HG03066 (cell line): Measurements from ENCODE around the gene NR2E1.

Experiments
- ATAC-seq: cut with Tn5 transposase; IDR thresholded peaks from one replicate; pipeline ENCODE4 v1.9.1; 2021; ENCODE audit warnings: low read depth; ENCODE audit not compliant: unreplicated experiment

NR2E1 gene

DNA sequence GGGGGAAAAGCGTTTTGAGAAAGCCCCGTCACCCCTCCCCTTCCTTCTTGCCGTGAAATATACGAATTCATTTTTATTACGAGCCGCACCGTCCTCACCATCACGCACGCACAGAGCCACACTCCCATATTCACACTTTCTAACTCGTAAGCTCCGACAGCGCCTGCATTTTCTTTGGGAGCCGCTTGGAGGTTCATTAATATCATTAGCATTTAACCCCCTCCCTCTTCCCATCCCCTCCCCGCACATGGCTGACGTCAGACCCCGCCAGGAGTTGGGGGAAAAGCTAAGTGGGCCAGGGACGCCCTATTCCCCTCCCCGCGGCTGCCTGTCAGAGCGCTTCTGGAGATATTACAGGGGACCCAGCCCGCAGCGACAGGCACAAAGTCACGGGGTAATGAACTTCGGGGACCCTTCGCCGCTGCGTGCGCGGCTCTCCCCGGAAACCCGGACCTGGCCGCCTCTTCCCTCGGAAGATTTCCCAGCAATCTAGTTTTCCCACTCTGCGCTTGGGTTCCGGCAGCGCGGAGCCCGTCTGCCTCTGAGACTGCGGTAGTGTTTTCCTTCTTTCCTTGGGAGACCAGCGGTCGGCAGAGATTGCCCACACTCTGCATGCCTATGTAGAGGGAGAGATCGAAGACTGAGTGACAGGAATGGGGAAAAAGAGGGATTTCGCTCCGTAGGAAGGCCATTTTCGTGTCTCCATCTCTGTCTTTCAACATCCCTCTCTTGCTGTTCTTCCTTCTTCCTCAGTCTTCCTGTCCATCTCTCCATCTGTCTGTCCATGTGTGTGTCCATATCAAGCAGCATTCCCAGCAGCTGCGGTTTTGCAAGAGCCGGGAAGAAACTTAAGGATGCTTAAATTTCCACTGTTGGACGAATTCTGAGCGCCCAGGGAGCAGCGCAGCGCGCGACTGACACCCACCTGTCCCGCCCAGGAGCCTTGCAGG lies at the start of gene NR2E1:
NR2E1 (plus strand) TSS at position 309 of the 950 bp plus-strand sequence. CDS start 744 bp downstream, outside the sequence.
- no peak for ATAC-seq

DNA sequence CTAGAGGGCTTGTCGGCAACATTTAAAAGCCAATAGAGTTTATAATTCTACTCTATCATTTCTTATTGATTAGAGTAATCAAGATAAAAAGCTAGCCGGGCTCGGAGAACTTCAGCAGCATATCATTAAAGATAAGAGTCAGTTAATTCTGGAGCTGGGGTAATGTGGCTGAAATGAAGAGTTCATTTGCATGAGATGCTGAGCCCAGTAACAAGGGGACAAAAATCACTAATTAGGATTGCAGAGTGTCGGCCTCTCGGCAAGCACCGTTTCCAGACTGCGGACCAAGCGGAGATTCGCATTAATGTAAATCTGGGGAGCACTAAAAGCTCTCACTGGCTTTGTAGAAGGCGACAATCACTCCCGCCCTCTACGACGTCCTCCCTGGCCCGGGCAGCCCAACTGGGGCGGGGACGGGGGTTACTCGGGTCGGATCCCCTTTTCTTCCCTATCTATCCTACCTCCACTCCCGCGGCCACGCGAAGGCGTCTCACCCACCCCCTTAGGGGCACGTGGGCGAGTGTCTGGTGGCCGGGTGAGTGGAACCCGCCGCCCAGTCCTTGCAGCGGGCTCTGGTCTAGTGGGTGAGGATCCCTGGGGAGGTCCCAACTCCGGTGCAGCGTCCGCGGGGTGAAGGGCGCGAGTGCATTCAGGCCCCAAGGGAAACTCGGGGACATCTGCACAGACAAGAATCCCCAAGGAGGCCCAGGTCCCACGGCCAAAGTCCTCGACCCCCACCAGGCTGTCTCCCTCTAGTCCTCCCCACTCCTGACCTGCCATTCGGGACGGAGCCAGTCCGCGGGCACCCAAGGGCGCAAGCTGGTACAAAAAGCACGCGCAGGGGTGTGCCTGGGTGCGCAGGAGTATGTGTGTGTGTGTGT lies 49.0 kb upstream of the NR2E1 start:
- no peak for ATAC-seq

DNA sequence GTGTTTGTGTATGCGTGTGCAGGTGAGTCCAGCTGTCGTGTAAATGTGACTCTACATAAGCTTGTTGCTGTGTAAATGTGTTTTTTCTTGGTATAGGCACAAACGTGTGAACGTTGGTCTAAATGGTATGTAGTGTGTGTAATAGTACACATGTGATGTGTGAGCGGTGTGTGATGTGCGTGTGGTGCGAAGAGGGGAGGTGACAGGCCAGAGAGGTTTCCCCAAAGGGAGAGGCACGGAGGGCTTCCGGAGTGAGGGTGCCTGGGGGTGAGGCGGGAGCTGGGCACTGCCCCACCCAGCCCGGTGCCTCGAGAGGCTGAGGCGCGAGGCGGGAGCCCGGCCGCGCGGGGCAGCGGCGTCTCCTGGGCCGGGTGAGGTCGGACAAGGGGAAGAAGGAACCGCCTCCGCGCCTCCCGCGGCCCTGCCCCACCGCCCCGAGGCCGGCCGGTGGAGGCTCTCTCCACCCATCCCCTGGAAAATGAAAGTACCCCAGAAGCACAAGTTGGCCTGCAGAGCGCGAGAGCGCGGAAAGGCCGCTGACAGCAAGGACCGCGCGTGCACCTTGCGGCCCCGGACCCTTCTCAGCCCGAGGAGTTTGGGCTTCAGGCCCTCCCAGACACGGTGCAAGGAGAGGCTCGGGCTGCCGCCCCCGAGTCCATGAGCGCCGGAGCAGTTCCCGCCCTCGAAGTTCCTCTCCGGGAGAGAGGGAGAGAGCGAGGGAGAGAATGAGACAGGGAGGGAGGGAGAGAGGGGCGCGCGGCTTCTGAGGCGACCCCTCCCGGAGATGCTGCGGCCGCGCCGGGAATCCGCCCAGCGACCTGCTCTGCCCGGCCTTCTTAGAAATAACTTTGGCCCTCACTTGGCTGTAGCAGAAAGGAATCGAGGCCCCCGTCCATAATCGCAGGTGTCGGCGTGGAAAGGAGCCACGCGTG lies 48.1 kb upstream of the NR2E1 start:
- ATAC-seq: no peak

DNA sequence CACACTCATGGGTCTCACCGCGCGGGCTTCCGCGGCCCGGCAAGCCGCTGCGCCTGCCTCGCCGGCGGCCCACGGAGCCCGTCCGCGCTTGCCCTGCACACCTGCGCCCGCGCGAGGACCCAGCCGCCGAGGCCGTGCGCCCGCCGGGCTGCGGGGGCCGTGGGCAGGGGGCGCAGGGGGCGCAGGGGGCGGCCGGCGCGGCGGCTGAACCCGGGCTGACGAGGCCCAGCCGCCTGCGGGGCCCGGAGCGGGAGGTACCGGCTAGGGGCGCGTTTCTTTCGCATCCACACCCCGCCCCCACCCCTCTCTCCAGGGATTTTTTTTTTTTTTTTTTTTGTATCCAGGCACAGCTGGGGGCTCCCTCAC lies 47.5 kb upstream of the NR2E1 start:
- ATAC-seq: no peak

DNA sequence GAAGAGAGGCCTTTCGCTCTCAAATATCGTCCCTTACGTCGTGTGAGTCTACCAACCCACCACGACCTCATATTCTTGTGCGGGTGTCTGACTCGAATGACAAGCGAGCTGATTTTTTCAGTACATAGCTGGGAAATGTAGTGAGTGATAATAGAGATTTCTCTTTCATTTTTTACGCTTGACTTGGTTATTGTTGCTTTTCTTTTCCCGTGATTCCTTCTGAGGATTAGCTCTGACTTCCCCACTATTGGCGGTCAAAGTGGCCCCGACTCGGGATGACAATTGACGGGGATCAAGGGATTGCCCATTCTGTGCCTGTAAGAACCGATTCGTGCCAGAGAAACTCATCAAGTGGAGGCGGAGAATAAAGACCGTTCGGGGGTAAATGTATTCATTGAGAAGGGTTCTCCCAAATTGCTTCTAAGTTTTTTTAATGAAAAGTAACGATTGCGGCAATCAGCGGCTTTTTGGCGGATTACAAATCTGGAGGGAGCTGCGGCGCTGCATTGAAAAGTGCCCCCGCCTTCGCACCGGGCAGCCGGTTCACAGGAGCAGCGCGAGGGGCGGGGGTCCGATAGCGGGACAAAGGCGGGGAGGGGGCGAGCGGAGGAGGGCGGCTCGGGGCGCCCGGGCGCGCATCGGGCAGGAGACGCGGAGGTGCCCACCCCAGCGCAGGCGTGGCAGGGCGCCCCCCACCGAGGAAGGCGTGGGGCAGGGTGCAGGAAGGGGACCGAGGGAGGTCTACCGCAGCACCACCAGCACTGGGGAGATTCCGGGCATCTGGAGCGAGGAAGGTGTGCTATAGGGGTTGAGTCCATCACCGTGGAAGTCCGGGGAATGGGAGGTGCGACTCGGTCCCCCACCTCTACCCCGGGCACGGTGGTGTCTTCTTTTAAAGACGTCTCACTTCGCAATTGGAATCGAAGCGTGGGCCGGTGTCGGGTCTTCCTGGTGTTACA lies 46.7 kb upstream of the NR2E1 start:
- ATAC-seq: no peak

DNA sequence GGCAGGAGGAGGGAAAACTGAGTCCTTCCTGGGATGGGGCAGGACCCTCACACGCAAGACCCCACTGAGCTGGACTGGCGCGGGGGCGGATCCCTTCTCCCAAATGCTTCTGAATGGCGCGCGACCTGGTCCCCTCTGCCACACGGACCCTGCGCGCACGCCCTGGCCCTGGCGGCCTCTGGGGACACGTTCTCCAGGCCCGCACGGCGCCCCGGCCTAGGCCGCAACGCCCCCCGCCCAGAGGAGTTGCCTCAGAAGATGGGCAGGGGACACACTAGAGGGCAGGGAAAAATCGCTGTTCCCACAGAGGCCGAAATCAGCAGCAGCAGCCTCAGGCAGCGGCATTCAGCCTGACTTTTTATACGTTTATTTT lies 46.1 kb upstream of the NR2E1 start:
- ATAC-seq: no peak

DNA sequence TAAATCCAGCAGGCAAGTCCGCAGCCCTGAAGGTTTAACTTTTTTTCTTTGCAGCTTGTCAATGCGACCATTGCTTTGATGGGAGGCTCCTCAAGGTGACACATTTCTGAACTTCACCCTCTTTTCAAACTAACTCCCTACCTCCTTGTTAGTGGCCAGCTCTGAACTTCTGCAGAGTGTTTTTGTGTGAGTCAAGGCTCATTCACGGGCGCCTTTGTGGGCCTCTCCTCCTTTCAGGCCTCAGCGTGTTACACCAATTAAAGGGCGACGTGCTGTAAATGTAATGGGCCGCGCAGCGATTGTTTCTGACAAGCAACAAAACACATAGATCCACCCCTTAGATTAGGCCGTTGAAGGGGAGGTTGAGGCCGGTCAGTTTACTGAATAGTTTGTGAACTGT lies 45.5 kb upstream of the NR2E1 start:
- no peak for ATAC-seq

DNA sequence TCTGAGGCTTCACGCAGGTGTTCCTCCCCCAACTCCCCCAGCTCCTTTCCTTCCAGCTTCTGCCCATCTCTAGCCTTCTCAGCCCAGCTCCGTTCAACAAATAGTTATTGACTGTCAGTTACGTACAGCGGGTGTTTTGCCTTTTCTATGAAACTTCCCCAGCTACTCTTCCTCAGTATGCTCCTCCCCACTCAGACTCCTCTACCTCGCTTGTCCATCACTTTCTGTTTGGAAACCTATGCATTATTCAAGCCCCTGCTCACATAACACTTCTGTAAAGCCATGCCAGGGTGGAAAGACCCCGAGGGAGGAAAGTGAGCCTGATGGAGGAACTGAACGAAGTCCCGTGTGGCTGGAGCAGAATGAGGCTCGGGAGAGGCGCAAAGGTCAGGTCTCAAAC lies 44.2 kb upstream of the NR2E1 start:
- no peak for ATAC-seq

DNA sequence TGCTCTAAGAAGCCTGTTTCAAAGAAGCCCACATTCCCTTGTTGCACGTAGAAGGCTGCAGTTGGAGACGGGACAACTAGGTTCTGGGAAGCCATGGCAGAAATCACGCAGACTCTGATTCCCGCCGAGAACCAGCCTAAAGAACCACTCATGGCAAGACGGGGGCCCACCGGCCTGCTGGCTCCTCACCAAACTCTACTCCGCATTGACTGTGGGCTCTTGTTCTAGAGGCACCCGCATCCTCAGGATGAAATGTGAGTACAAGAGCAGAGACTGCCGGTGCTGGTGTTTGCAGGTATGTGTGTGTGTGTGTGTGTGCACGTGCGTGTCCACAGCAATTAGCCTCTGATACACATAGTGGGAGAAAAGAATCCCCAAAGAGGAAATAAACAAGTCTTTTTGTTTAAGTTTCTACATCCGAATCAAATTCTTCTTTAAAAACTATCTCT lies 42.3 kb upstream of the NR2E1 start:
- ATAC-seq: no peak

DNA sequence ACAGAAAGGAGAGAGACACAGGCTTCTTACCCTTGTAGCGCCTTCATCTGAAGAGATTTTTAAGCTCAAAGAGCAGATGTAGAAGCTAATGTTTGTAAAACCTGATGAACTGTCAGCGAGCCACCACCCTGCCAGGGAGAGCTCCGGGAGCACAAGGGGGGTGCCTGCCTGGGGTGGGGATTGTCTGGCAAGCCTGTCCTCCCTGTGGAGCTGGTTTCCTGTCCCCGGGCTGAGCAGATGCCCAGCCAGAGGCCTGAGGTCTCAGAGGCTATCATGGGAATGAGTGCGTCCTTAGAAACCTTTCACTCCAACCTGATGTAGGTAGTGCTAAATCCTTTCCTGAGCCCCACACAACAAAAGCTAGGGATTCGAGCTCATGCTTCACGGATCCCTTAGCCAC lies 41.9 kb upstream of the NR2E1 start:
- ATAC-seq: no peak

DNA sequence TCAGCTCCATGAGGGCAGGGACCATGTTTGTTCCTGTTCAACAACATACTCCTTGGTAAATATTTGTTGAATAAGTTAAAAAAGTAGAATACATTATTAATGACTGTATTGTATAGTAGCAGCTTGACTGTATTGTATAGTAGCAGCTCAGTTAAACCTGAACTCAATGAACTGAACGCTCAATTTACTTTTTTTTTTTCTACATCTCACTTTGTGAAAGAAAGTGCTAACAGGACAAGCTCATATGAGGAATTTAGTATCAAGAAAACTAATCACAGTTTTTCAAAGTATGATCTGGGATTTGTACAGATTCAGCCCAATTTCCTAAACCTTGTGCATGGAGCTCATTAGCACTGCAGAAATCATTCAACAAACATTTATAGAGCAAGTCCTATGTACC lies 38.8 kb upstream of the NR2E1 start:
- ATAC-seq: no peak

DNA sequence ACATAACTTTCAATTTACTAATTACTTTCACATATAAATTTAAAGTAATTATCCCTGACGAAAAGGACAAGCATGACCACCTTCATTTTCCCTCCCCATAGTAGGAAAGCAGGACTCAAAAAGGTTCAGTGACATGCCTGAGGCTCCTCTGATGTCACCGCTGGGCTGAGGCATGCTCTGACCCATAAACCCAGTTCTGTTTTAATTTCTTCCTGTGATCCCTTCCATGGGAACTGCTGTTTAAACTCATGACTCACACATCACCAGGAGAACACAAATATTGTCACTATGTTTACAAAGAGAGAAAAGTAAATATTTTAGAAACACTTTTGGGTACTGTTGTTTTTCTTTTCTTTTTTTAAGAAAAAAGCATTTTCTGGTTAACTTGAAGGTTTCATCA lies 38.0 kb upstream of the NR2E1 start:
- no peak for ATAC-seq

DNA sequence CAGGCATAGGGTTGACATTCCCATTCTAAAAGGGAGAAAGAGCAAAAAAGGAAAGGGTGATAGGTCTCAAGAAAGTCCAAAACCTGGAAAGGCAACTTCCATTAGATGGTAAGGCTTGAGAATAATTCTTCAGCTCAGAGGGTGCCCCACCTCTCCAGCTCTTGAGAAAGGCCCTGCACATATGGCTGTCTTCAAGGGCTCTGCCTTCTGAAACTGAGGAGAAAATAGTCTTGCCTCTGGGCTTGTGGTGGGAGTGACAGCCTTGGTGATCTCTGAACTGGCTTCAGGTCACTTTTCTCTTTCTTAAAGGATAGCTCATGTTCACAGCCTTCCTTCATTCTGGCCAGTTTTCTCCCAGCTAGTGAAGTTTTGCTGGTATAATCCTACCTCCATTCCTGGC lies 35.6 kb upstream of the NR2E1 start:
- ATAC-seq: no peak

DNA sequence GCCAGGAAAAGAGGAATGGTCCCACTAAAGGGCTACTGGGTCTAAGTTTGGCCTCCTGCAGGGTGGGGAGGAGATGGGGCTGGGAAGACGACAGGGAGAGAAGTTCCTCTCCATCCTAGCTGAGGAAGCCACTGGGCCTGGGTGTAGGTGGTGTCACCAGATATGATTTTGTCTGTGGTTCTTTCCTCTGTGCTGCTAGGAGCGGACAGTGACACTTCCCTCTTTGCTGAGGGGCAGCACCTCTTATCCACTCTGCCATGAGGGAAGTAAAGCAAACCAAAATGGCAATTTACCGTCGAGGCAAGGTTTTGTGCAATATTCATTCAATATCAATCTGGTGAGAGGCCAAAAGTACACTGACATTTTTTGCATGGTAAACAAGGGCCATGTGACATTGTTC lies 33.0 kb upstream of the NR2E1 start:
- no peak for ATAC-seq

DNA sequence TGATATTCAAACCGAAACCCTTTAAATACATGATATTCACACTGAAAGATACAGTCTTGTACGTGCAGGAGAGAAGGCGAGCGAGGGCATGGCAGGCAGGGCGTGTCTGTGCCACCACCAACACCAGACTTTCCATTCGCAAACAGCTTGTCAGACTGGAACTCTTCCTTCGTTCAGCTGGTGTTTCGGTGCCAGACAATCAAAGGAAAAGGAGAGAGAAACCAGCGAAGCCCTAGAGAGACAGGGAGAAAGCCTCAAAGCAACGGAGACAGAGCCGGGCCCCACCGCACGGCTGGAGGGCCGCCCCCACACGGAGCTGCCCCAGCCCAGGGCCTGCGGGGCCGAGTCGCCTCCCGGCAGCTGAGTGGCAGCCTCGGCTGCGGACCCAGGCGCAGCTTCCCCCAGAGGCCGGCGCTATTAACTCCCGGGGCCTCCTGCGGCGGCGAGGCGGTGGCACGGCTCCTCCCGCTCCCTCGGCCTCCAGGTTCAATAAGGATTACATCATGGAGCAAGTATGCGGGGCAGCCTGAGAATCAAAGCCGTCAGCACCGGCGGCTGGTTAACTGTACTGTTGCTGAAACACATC lies 32.1 kb upstream of the NR2E1 start:
- no peak for ATAC-seq

DNA sequence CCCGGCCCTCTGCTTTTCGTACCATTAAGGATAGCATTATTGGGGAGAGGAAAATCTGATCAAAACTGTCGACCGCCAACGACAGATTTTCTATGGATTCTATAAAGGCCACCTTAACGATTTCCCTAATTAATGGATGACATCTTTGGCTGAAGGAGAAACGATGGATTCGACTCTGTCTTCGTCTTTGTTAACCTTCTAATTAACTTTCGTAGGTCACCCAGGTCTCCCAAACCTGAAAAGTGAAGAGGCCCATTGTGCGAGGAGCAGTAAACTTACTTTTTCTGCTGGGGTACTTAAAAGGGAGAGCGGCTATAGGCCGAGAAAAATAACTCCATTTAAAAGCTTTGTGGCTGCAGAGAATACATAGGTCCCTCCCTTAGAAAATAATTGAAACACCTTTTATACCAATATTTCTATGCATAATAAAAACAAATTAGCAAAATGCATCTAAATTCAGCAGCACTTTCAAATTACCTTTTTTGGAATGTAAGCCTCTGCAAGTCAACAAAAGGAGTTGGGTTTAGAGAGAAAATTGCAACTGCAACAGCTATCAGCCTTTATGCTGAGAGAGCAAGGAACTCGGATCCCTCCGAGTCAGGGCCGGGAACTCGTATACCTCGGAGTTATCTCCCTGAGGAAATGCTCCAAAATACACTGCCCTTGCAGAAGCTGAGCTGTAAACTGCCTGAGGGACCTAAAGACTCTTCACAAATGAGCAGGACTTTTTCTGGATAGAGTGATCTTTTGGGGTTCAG lies 31.4 kb upstream of the NR2E1 start:
- ATAC-seq: no peak

DNA sequence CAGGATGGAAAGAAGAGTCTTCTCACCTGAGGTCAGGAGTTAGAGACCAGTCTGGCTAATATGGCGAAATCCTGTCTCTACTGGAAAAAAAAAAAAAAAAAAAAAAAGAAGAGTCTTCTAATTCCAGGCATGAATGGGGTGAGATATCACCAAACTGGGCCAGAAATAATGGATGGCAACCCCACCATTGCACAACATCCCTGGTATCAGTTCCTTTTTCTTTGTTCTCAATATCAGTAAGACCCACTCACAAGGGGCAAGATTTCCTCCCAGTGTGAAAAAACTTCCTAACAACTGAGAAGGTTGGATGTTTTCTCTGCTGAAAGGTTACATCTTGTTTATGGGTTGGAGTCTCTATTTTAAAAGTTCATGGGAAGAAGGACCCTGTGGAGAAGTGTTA lies 23.6 kb upstream of the NR2E1 start:
- ATAC-seq: no peak

DNA sequence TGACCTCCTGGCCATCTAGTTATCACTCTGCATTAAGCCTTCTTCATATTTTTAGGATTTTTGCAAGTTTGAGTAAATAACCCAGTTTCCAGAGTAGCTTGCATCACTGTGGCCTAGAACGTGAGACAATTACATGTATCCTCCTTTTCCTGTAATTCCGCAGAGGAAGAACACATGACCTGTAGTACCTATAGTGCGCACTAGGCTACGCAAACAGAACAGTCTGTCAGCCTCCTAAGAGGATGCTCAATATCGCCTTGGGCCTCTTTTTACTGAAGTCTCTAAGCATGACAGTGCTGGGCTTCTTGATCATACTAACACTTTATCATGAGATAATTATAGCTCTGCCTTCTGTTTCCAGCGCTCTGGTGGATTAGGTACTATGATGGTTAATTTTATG lies 20.2 kb upstream of the NR2E1 start:
- ATAC-seq: no peak
